Ovary (tissue), 3 donors: ENCODE results near the gene KCNRG.

Source experiments
- CTCF ChIP-seq, 3 donors: fragments of 450-650 bp in 2 of 3; fragments of 200-600 bp in 1 of 3; IDR thresholded peaks; one replicate each; pipeline versions ENCODE4 v1.5.1 to v1.8.0; 2016 to 2022; ENCODE audit warnings: antibody characterized with exemption in 3 of 3, mild to moderate bottlenecking in 1 of 3
- EP300 ChIP-seq: sonication (generic); formaldehyde crosslinking; IDR thresholded peaks from one replicate; pipeline ENCODE4 v1.6.1; 2017; ENCODE audit warnings: antibody characterized with exemption
- POLR2A ChIP-seq: fragments of 450-650 bp; IDR thresholded peaks from one replicate; pipeline ENCODE4 v1.6.1; 2017; ENCODE audit warnings: antibody characterized with exemption, mild to moderate bottlenecking, moderate library complexity
- donor health status: DM: no; HTN: no; CAD: no.

- no peak for TF ChIP-seq POLR2A
- TF ChIP-seq CTCF (IDR thresholded peaks at IDR 0.05) = no peak
- no peak for TF ChIP-seq EP300
These were observed 14.0 kb upstream of the KCNRG start for GRCh38 chr13:50001287-50001686.
